ENCODE data around the gene NGEF. TPM values are rescaled to one million over a fixed set of nuclear protein-coding genes. Genes with fewer than 3 reads are reported as not detected.

NGEF gene
- polyA plus RNA-seq, 3 donors = not detected

DNA sequence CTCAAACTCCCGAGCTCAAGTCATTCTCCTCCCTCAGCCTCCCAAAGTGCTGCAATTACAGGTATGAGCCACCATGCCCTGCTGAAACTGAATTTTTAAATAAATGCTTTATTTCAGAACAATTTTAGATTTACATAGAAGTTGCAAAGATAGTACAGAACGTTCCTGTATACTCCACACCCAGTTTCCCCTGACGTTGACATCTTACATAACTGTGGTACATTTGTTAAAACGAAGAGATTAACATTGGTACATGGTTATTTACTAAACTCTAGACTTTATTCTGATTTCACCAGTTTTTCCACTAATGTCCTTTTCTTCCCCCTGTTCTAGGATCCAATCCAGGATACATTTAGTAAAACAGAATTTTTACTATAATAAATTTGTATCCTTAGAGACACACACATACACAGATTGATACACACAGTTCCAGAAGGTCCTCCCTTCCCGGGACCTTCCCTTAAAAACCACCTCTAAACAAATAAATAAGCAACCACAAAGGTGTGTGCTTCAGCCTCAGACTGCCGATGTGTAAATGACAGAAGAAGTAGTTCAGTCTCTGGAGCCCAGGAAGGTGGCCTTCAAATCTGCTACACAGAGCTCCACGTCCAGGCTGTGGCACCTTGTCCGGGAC, 26.3 kb upstream of the NGEF start:
- intact Hi-C loops (cut with micrococcal nuclease) = no loop called here
- peaks cover 0 to 5% of the 10 kb centered on the region in 2 donors for H3K9me3 ChIP-seq (replicated peaks in 1 of 2; ENCODE audit: control insufficient read depth in 1 of 2, insufficient read depth in 1 of 2, low read length in 2 of 2)
- Mint-ChIP-seq H3K36me3 (no peaks in the 10 kb centered on the region), H3K9me3 (no peaks in the 10 kb centered on the region), H3K4me3 (no peak overlapping the region), H3K27ac (no peak overlapping the region), H3K4me1 (peaks cover 9% of the 10 kb centered on the region), H3K27me3 (ENCODE audit: low read depth in 3 of 3) (peaks cover 0 to 3% (median 0%) of the 10 kb centered on the region in 3 donors)
- H2AFZ ChIP-seq (ENCODE audit: insufficient read depth, low read depth, low read length, poor library complexity, severe bottlenecking) = no peak overlapping the region
- 100% methylated on average over 3 of the region's 8 CpGs for whole genome bisulfite sequencing (ENCODE audit: insufficient coverage)
- H3K4me1 ChIP-seq (ENCODE audit: control insufficient read depth in 1 of 2, insufficient read depth in 2 of 2, low read length in 2 of 2) = peaks cover 0 to 6% of the 10 kb centered on the region in 2 donors
- H3K36me3 ChIP-seq (replicated peaks in 1 of 2; ENCODE audit: control insufficient read depth in 1 of 2, insufficient read depth in 2 of 2, low read length in 2 of 2) = no peaks in the 10 kb centered on the region
- H3K27ac ChIP-seq (ENCODE audit: low read depth in 1 of 2, low read length in 2 of 2) = no peak overlapping the region
- H3K9ac ChIP-seq (ENCODE audit: insufficient read depth, low read length, poor library complexity, severe bottlenecking) = no peak overlapping the region
- H3K27me3 ChIP-seq (ENCODE audit: control insufficient read depth in 2 of 2, insufficient read depth in 2 of 2, low read length in 2 of 2) = no peaks in the 10 kb centered on the region
- no peaks in the 10 kb centered on the region for H4K20me1 ChIP-seq (ENCODE audit: insufficient read depth, low read length)
- TF ChIP-seq, protein P1, sequence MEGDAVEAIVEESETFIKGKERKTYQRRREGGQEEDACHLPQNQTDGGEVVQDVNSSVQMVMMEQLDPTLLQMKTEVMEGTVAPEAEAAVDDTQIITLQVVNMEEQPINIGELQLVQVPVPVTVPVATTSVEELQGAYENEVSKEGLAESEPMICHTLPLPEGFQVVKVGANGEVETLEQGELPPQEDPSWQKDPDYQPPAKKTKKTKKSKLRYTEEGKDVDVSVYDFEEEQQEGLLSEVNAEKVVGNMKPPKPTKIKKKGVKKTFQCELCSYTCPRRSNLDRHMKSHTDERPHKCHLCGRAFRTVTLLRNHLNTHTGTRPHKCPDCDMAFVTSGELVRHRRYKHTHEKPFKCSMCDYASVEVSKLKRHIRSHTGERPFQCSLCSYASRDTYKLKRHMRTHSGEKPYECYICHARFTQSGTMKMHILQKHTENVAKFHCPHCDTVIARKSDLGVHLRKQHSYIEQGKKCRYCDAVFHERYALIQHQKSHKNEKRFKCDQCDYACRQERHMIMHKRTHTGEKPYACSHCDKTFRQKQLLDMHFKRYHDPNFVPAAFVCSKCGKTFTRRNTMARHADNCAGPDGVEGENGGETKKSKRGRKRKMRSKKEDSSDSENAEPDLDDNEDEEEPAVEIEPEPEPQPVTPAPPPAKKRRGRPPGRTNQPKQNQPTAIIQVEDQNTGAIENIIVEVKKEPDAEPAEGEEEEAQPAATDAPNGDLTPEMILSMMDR (IDR thresholded peaks at IDR 0.05) = no peak
- no peak overlapping the region for H3K4me3 ChIP-seq (replicated peaks in 1 of 3; ENCODE audit: low read depth in 2 of 3, low read length in 3 of 3)
- no peak for DNase-seq
- no peak overlapping the region for H3K4me2 ChIP-seq (replicated peaks; ENCODE audit: extremely low read depth, low read length, poor library complexity, severe bottlenecking)
- no peaks in the 10 kb centered on the region for H3K79me2 ChIP-seq (ENCODE audit: insufficient read depth, low read length)

DNA sequence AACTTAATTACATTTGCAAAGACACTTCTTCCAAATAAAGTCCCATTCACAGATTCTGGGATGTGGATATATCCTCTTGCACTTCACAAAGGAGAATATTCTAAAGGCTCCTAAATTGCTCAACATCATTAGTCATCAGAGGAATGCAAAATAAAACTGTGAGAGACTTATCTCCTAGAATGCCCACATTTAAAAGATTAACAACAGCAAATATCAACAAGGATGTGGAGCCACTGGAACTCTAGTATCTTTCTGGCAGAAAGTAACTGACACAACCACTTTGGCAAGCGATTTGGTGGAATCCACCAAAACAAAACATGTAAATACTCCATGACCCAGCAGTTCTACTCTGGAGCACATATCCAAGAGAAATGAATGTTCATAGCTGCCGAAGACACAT, 24.0 kb upstream of the NGEF start:
- Histone ChIP-seq H3K9ac (ENCODE audit: insufficient read depth, low read length, poor library complexity, severe bottlenecking) (no peak overlapping the region), H4K20me1 (ENCODE audit: insufficient read depth, low read length) (no peaks in the 10 kb centered on the region), H3K36me3 (replicated peaks in 1 of 2; ENCODE audit: control insufficient read depth in 1 of 2, insufficient read depth in 2 of 2, low read length in 2 of 2) (no peaks in the 10 kb centered on the region), H3K4me2 (replicated peaks; ENCODE audit: extremely low read depth, low read length, poor library complexity, severe bottlenecking) (no peak overlapping the region), H3K4me3 (replicated peaks in 1 of 3; ENCODE audit: low read depth in 2 of 3, low read length in 3 of 3) (no peak overlapping the region), H3K79me2 (ENCODE audit: insufficient read depth, low read length) (no peaks in the 10 kb centered on the region), H3K9me3 (replicated peaks in 1 of 2; ENCODE audit: control insufficient read depth in 1 of 2, insufficient read depth in 1 of 2, low read length in 2 of 2) (peaks cover 0 to 5% of the 10 kb centered on the region in 2 donors), H3K4me1 (ENCODE audit: control insufficient read depth in 1 of 2, insufficient read depth in 2 of 2, low read length in 2 of 2) (peaks cover 0 to 4% of the 10 kb centered on the region in 2 donors), H3K27ac (ENCODE audit: low read depth in 1 of 2, low read length in 2 of 2) (no peak overlapping the region), H3K27me3 (ENCODE audit: control insufficient read depth in 2 of 2, insufficient read depth in 2 of 2, low read length in 2 of 2) (no peaks in the 10 kb centered on the region), H2AFZ (ENCODE audit: insufficient read depth, low read depth, low read length, poor library complexity, severe bottlenecking) (no peak overlapping the region)
- Mint-ChIP-seq H3K4me3 (no peak overlapping the region), H3K36me3 (no peaks in the 10 kb centered on the region), H3K27ac (no peak overlapping the region), H3K4me1 (peaks cover 5% of the 10 kb centered on the region), H3K27me3 (ENCODE audit: low read depth in 3 of 3) (peaks cover 0 to 3% (median 0%) of the 10 kb centered on the region in 3 donors), H3K9me3 (peaks cover 0 to 1% (median 0%) of the 10 kb centered on the region in 7 donors)
- TF ChIP-seq, protein P1 (IDR thresholded peaks at IDR 0.05) = no peak
- 100% methylated on average over 1 of the region's 2 CpGs for WGBS (ENCODE audit: insufficient coverage)
- intact Hi-C loops (cut with micrococcal nuclease) = no loop called here
- DNase-seq = no peak

All from CD14-positive monocyte (primary cell).